Cerebellar cortex (tissue), 1 donor: Measurements from ENCODE around the gene POC1A.

Experiments used
- DNase-seq: peaks from one replicate; pipeline ENCODE4 v3.0.0-alpha.2; 2015; ENCODE audit warnings: low spot score

POC1A gene

GRCh38 chr3:52067046-52067445 is 87.2 kb downstream of the POC1A start:
- no peak for DNase-seq

- no peak for DNase-seq
These were observed 88.9 kb downstream of the POC1A start for GRCh38 chr3:52065264-52065756.

GRCh38 chr3:52064561-52064960 is 89.7 kb downstream of the POC1A start:
- no peak for DNase-seq

GRCh38 chr3:52063026-52063723 is 91.0 kb downstream of the POC1A start:
- DNase-seq = no peak

GRCh38 chr3:52062505-52062904 is 91.7 kb downstream of the POC1A start:
- DNase-seq = no peak

- no peak for DNase-seq
These were observed 92.9 kb downstream of the POC1A start for GRCh38 chr3:52061121-52061910.

- DNase-seq = no peak
These were observed 94.4 kb downstream of the POC1A start for GRCh38 chr3:52059781-52060180.

GRCh38 chr3:52057812-52058495 is 96.3 kb downstream of the POC1A start:
- no peak for DNase-seq

- DNase-seq = peak; percentile 100
These were observed 97.0 kb downstream of the POC1A start for GRCh38 chr3:52056968-52057811.

- DNase-seq = peak; percentile 54
These were observed 97.7 kb downstream of the POC1A start, which contains the start of gene DUSP7 for GRCh38 chr3:52056521-52056967. Gene DUSP7 (minus strand): TSS chr3:52056571. CDS start chr3:52056366, 205 bp downstream.

GRCh38 chr3:52055537-52056351 is 98.5 kb downstream of the POC1A start:
- DNase-seq = peak; percentile 57

GRCh38 chr3:52054661-52055511 is 99.3 kb downstream of the POC1A start:
- DNase-seq = no peak

- peak; percentile 56 for DNase-seq
These were observed 100.6 kb downstream of the POC1A start for GRCh38 chr3:52053307-52054304.

- no peak for DNase-seq
These were observed 101.4 kb downstream of the POC1A start for GRCh38 chr3:52052831-52053306.

- no peak for DNase-seq
These were observed 102.8 kb downstream of the POC1A start for GRCh38 chr3:52051444-52051843.

GRCh38 chr3:52050571-52050970 is 103.7 kb downstream of the POC1A start:
- DNase-seq = no peak

- no peak for DNase-seq
These were observed 104.7 kb downstream of the POC1A start for GRCh38 chr3:52049503-52049902.

- no peak for DNase-seq
These were observed 106.8 kb downstream of the POC1A start for GRCh38 chr3:52047295-52047960.
